SK-N-MC (cell line): ENCODE measurements around the gene PTPRM.

Experiments
- EZH2 ChIP-seq: fragments of 200-600 bp; sonication (generic); IDR thresholded peaks from one replicate; pipeline ENCODE4 v1.6.1; 2017; ENCODE audit warnings: antibody characterized with exemption
- FOXP2 ChIP-seq: optimal IDR thresholded peaks from 2 replicates; pipeline ENCODE3; 2011; ENCODE audit warnings: mild to moderate bottlenecking, moderate library complexity; ENCODE audit not compliant: insufficient read depth; ENCODE audit errors: extremely low read length, control extremely low read depth
- POLR2AphosphoS5 ChIP-seq: IDR thresholded peaks from 2 replicates; pipeline ENCODE4 v1.6.1; 2012; ENCODE audit warnings: mild to moderate bottlenecking, low read depth, low read length, borderline replicate concordance

DNA sequence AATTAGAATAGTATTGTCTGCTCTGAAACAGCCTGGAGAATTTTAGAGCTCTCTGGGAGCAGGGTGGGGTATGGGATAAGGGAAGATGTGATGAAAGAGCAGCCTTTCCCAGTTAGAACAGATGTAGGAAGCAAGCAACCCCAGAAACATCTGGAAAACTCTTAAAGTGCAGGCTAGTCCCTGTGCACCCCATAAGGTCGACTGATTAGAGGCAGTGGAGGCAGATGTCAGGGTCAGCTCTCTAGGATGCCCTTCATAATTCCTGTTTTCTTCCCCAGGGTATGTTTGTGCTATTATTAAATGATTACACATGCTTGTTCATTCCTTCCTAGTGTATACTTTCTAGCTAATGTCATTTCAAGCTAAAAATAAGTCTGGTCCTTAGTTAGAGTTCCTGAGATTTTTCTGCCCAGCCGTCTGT lies 41.7 kb downstream of the PTPRM start:
- TF ChIP-seq EZH2 = no peak
- TF ChIP-seq POLR2AphosphoS5 = no peak
- no peak for TF ChIP-seq FOXP2
